IPS-18a (cell line): ENCODE data around the gene PLPP2.

Source experiments
- H3K27ac ChIP-seq: one replicate; pipeline ENCODE4 v1.5.1; 2013; ENCODE audit warnings: low read length
- H3K27me3 ChIP-seq: one replicate; pipeline ENCODE4 v1.6.1; 2013; ENCODE audit warnings: mild to moderate bottlenecking, low read length; ENCODE audit not compliant: control insufficient read depth, insufficient read depth
- H3K36me3 ChIP-seq: one replicate; pipeline ENCODE4 v1.6.1; 2013; ENCODE audit warnings: low read depth, low read length; ENCODE audit not compliant: control insufficient read depth
- H3K4me1 ChIP-seq: one replicate; pipeline ENCODE4 v1.6.1; 2013; ENCODE audit warnings: low read depth, low read length; ENCODE audit not compliant: control insufficient read depth
- H3K4me3 ChIP-seq: one replicate; pipeline ENCODE4 v1.5.1; 2013; ENCODE audit warnings: low read length
- H3K9ac ChIP-seq: one replicate; pipeline ENCODE4 v1.6.1; 2013; ENCODE audit warnings: mild to moderate bottlenecking, low read length, moderate library complexity
- H3K9me3 ChIP-seq: one replicate; pipeline ENCODE4 v1.6.1; 2013; ENCODE audit warnings: low read depth, low read length; ENCODE audit not compliant: control insufficient read depth

PLPP2 gene

GRCh38 chr19:313169-313987 lies 22.2 kb upstream of the PLPP2 start:
- H3K9ac ChIP-seq = no peak overlapping the region
- no peaks in the 10 kb centered on the region for H3K4me1 ChIP-seq
- H3K36me3 ChIP-seq = peaks cover 41% of the 10 kb centered on the region
- H3K4me3 ChIP-seq = no peak overlapping the region
- no peaks in the 10 kb centered on the region for H3K9me3 ChIP-seq
- H3K27ac ChIP-seq = no peak overlapping the region
- no peaks in the 10 kb centered on the region for H3K27me3 ChIP-seq

GRCh38 chr19:311813-312261 lies 20.6 kb upstream of the PLPP2 start:
- Histone ChIP-seq H3K9ac (no peak overlapping the region), H3K4me3 (no peak overlapping the region), H3K4me1 (no peaks in the 10 kb centered on the region), H3K36me3 (peaks cover 51% of the 10 kb centered on the region), H3K27ac (no peak overlapping the region), H3K9me3 (no peaks in the 10 kb centered on the region), H3K27me3 (no peaks in the 10 kb centered on the region)

GRCh38 chr19:310781-311496 lies 19.7 kb upstream of the PLPP2 start:
- H3K9ac ChIP-seq = no peak overlapping the region
- H3K4me1 ChIP-seq = no peaks in the 10 kb centered on the region
- no peaks in the 10 kb centered on the region for H3K27me3 ChIP-seq
- no peak overlapping the region for H3K27ac ChIP-seq
- H3K4me3 ChIP-seq = no peak overlapping the region
- peaks cover 56% of the 10 kb centered on the region for H3K36me3 ChIP-seq
- no peaks in the 10 kb centered on the region for H3K9me3 ChIP-seq

GRCh38 chr19:310141-310651 lies 19.0 kb upstream of the PLPP2 start:
- Histone ChIP-seq H3K27ac (no peak overlapping the region), H3K4me1 (no peaks in the 10 kb centered on the region), H3K4me3 (no peak overlapping the region), H3K27me3 (no peaks in the 10 kb centered on the region), H3K36me3 (peaks cover 60% of the 10 kb centered on the region), H3K9ac (no peak overlapping the region), H3K9me3 (no peaks in the 10 kb centered on the region)

- no peaks in the 10 kb centered on the region for H3K9me3 ChIP-seq
- H3K27me3 ChIP-seq = no peaks in the 10 kb centered on the region
- no peak overlapping the region for H3K4me3 ChIP-seq
- no peaks in the 10 kb centered on the region for H3K4me1 ChIP-seq
- no peak overlapping the region for H3K9ac ChIP-seq
- peaks cover 54% of the 10 kb centered on the region for H3K36me3 ChIP-seq
- no peak overlapping the region for H3K27ac ChIP-seq
Observed at GRCh38 chr19:309206-309565, 18.0 kb upstream of the PLPP2 start.

GRCh38 chr19:308471-309205 lies 17.4 kb upstream of the PLPP2 start:
- Histone ChIP-seq H3K4me3 (no peak overlapping the region), H3K36me3 (peaks cover 54% of the 10 kb centered on the region), H3K27ac (no peak overlapping the region), H3K9me3 (no peaks in the 10 kb centered on the region), H3K27me3 (no peaks in the 10 kb centered on the region), H3K4me1 (no peaks in the 10 kb centered on the region), H3K9ac (no peak overlapping the region)

GRCh38 chr19:307793-308420 lies 16.7 kb upstream of the PLPP2 start:
- Histone ChIP-seq H3K9me3 (no peaks in the 10 kb centered on the region), H3K36me3 (peaks cover 54% of the 10 kb centered on the region), H3K27me3 (no peaks in the 10 kb centered on the region), H3K27ac (no peak overlapping the region), H3K9ac (no peak overlapping the region), H3K4me3 (no peak overlapping the region), H3K4me1 (no peaks in the 10 kb centered on the region)

GRCh38 chr19:307111-307531 lies 15.9 kb upstream of the PLPP2 start:
- Histone ChIP-seq H3K27ac (no peak overlapping the region), H3K9ac (no peak overlapping the region), H3K4me3 (no peak overlapping the region), H3K4me1 (no peaks in the 10 kb centered on the region), H3K27me3 (no peaks in the 10 kb centered on the region), H3K36me3 (peaks cover 52% of the 10 kb centered on the region), H3K9me3 (no peaks in the 10 kb centered on the region)

GRCh38 chr19:306151-306900 lies 15.1 kb upstream of the PLPP2 start:
- peaks cover 45% of the 10 kb centered on the region for H3K36me3 ChIP-seq

GRCh38 chr19:305240-306150 lies 14.3 kb upstream of the PLPP2 start:
- Histone ChIP-seq H3K9me3 (no peaks in the 10 kb centered on the region), H3K36me3 (peaks cover 38% of the 10 kb centered on the region)

More at GRCh38 chr19:306151-306900, 15.1 kb upstream of the PLPP2 start:
- Histone ChIP-seq H3K27me3 (no peaks in the 10 kb centered on the region), H3K9ac (no peak overlapping the region), H3K9me3 (no peaks in the 10 kb centered on the region), H3K4me1 (no peaks in the 10 kb centered on the region), H3K27ac (no peak overlapping the region), H3K4me3 (no peak overlapping the region)

More at GRCh38 chr19:305240-306150, 14.3 kb upstream of the PLPP2 start:
- Histone ChIP-seq H3K4me3 (no peak overlapping the region), H3K27me3 (no peaks in the 10 kb centered on the region), H3K9ac (no peak overlapping the region), H3K27ac (no peak overlapping the region), H3K4me1 (no peaks in the 10 kb centered on the region)
